HCT116 (cell line): ENCODE results near the gene BMPER. TPM values are rescaled to one million over a fixed set of nuclear protein-coding genes. Genes with fewer than 3 reads are reported as not detected.

Source experiments
- ATAC-seq: fragments of 200-7000 bp; cut with Tn5 transposase; 2 replicates; pipeline ENCODE4 v1.9.1; 2020; ENCODE audit warnings: mild to moderate bottlenecking, moderate library complexity
- BruUV-seq: library from RNA; stranded (reverse); fragments of 400-500 nt; replicated peaks from 2 replicates; lab custom pipeline; 2021; lab: Mats Ljungman, UMichigan
- CTCF ChIA-PET: fragments of 300-600 bp; sonication (Branson Sonifier 250); formaldehyde crosslinking; loops from one replicate; lab custom pipeline; 2021; ENCODE audit warnings: antibody characterized with exemption; lab: Charles Lee
- POLR2A ChIA-PET: fragments of 300-600, 350-600 bp; sonication (Branson Sonifier 250); formaldehyde crosslinking; loops from one replicate; lab custom pipeline; 2021; ENCODE audit warnings: antibody characterized with exemption; lab: Charles Lee
- RAD21 ChIA-PET, 2 experiments: fragments of 300-600 bp; sonication (Branson Sonifier 250); formaldehyde crosslinking; loops; one replicate each; lab custom pipeline; 2023; ENCODE audit warnings: low total read pairs in 2 of 2; ENCODE audit not compliant: uncharacterized antibody in 2 of 2, unreplicated experiment in 2 of 2, low non-redundant PET in 1 of 2; lab: Charles Lee
- DNase-seq: peaks from one replicate; pipeline ENCODE4 v3.0.0-alpha.2; 2010; ENCODE audit warnings: low read depth, low spot score
- H2AFZ ChIP-seq: fragments of 200-600 bp; shearing (Covaris generic), sonication (generic); 2 replicates; pipeline ENCODE4 v1.6.1; 2017; ENCODE audit warnings: low read depth, mixed run types, mixed read lengths, antibody characterized with exemption, low read length; ENCODE audit not compliant: poor library complexity, severe bottlenecking
- H3K27ac ChIP-seq: 2 replicates; pipeline ENCODE4 v1.5.1; 2012; ENCODE audit warnings: low read depth, low read length
- H3K27me3 ChIP-seq: fragments of 200-600 bp; sonication (generic); 2 replicates; pipeline ENCODE4 v1.6.1; 2016; ENCODE audit warnings: mixed run types, low read length, mixed read lengths; ENCODE audit not compliant: insufficient read depth
- H3K36me3 ChIP-seq, 2 experiments: fragments of 200-500 bp in 1 of 2; fragments of 200-600 bp in 1 of 2; sonication (Bioruptor generic) in 1 of 2; sonication (generic) in 1 of 2; 2 replicates each; pipeline versions ENCODE4 v1.5.1 to v1.6.1; 2014 to 2016; ENCODE audit warnings: low read length in 2 of 2, inconsistent platforms in 1 of 2, mixed read lengths in 1 of 2, mixed run types in 1 of 2; ENCODE audit not compliant: insufficient read depth in 2 of 2, control insufficient read depth in 1 of 2
- H3K4me1 ChIP-seq, 2 experiments: fragments of 200-600 bp in 1 of 2; sonication (generic) in 1 of 2; 2 replicates each; pipeline versions ENCODE4 v1.5.1 to v1.6.1; 2012 to 2017; ENCODE audit warnings: low read length in 2 of 2, inconsistent platforms in 1 of 2, mild to moderate bottlenecking in 1 of 2, mixed read lengths in 1 of 2, mixed run types in 1 of 2, moderate library complexity in 1 of 2; ENCODE audit not compliant: insufficient read depth in 2 of 2, control insufficient read depth in 1 of 2
- H3K4me2 ChIP-seq: fragments of 200-600 bp; sonication (generic); 2 replicates; pipeline ENCODE4 v1.6.1; 2017; ENCODE audit warnings: mixed run types, low read length, mixed read lengths
- H3K4me3 ChIP-seq, 2 experiments: fragments of 200-600 bp in 1 of 2; sonication (generic) in 1 of 2; replicated peaks in 1 of 2; 2 replicates each; pipeline ENCODE4 v1.5.1; 2011 to 2016; ENCODE audit warnings: low read length in 2 of 2, control low read depth in 1 of 2, low read depth in 1 of 2, mild to moderate bottlenecking in 1 of 2, mixed read lengths in 1 of 2, mixed run types in 1 of 2
- H3K79me2 ChIP-seq: fragments of 200-600 bp; sonication (generic); 2 replicates; pipeline ENCODE4 v1.6.1; 2017; ENCODE audit warnings: mild to moderate bottlenecking, mixed run types, low read length, moderate library complexity, mixed read lengths; ENCODE audit not compliant: insufficient read depth
- H3K9ac ChIP-seq: fragments of 200-600 bp; sonication (generic); 2 replicates; pipeline ENCODE4 v1.6.1; 2016; ENCODE audit warnings: low read length, mixed read lengths
- H3K9me2 ChIP-seq: fragments of 200-600 bp; sonication (generic), shearing (Covaris generic); 2 replicates; pipeline ENCODE4 v1.6.1; 2017; ENCODE audit warnings: mixed run types, mild to moderate bottlenecking, moderate library complexity; ENCODE audit not compliant: insufficient read depth
- H3K9me3 ChIP-seq, 2 experiments: fragments of 200-500 bp in 1 of 2; fragments of 200-600 bp in 1 of 2; sonication (Bioruptor generic) in 1 of 2; sonication (generic) in 1 of 2; 2 replicates each; pipeline ENCODE4 v1.6.1; 2014 to 2017; ENCODE audit warnings: low read length in 2 of 2, mixed read lengths in 2 of 2, inconsistent platforms in 1 of 2, low read depth in 1 of 2, mild to moderate bottlenecking in 1 of 2, mixed run types in 1 of 2, moderate library complexity in 1 of 2; ENCODE audit not compliant: control insufficient read depth in 1 of 2, insufficient read depth in 1 of 2
- H4K20me1 ChIP-seq: fragments of 200-600 bp; sonication (generic), shearing (Covaris generic); 2 replicates; pipeline ENCODE4 v1.6.1; 2017; ENCODE audit warnings: mixed run types, mild to moderate bottlenecking, moderate library complexity; ENCODE audit not compliant: insufficient read depth
- CEBPB ChIP-seq: IDR thresholded peaks from 2 replicates; pipeline ENCODE4 v1.6.1; 2012; ENCODE audit warnings: low read depth
- CTCF ChIP-seq, 3 experiments: fragments of 200-600 bp in 1 of 3; sonication (generic) in 1 of 3; IDR thresholded peaks in 2 of 3; conservative IDR thresholded peaks in 1 of 3; 2 replicates each; pipeline ENCODE4 v1.5.1; 2012 to 2017; ENCODE audit warnings: low read depth in 2 of 3, low read length in 2 of 3, antibody characterized with exemption in 1 of 3, borderline replicate concordance in 1 of 3, control low read depth in 1 of 3, mild to moderate bottlenecking in 1 of 3, mixed read lengths in 1 of 3, mixed run types in 1 of 3, moderate library complexity in 1 of 3; ENCODE audit not compliant: insufficient read depth in 1 of 3
- EGR1 ChIP-seq: IDR thresholded peaks from 2 replicates; pipeline ENCODE4 v1.6.1; 2012; ENCODE audit warnings: low read depth
- EZH2 ChIP-seq: fragments of 200-600 bp; sonication (generic); IDR thresholded peaks from 2 replicates; pipeline ENCODE4 v1.6.1; 2017; ENCODE audit warnings: antibody characterized with exemption, mixed run types
- FOSL1 ChIP-seq: IDR thresholded peaks from 2 replicates; pipeline ENCODE4 v1.6.1; 2012; ENCODE audit warnings: low read depth
- POLR2AphosphoS5 ChIP-seq: IDR thresholded peaks from 2 replicates; pipeline ENCODE4 v1.6.1; 2011; ENCODE audit warnings: mild to moderate bottlenecking, low read depth, low read length, moderate library complexity
- SIN3A ChIP-seq: IDR thresholded peaks from 2 replicates; pipeline ENCODE4 v1.6.1; 2012; ENCODE audit warnings: low read depth
- SP1 ChIP-seq: IDR thresholded peaks from 2 replicates; pipeline ENCODE4 v1.6.1; 2012; ENCODE audit warnings: low read depth
- TCF7L2 ChIP-seq: IDR thresholded peaks from 2 replicates; pipeline ENCODE4 v1.7.0; 2011; ENCODE audit warnings: borderline replicate concordance, inconsistent platforms; ENCODE audit not compliant: insufficient read depth, insufficient read length; ENCODE audit errors: extremely low read depth
- YY1 ChIP-seq: IDR thresholded peaks from 2 replicates; pipeline ENCODE4 v1.6.1; 2011; ENCODE audit warnings: low read length, low read depth, moderate library complexity, mild to moderate bottlenecking; ENCODE audit not compliant: insufficient replicate concordance; ENCODE audit errors: extremely low read depth
- ZFX ChIP-seq: fragments of 450-650 bp; IDR thresholded peaks from 2 replicates; pipeline ENCODE4 v1.6.1; 2017
- ZNF274 ChIP-seq: fragments of 200-500 bp; sonication (Bioruptor generic); IDR thresholded peaks from 2 replicates; pipeline ENCODE4 v1.6.1; 2014; ENCODE audit warnings: mild to moderate bottlenecking, low read depth, low read length, inconsistent platforms
- intact Hi-C: fragments of 100-400 bp; cut with micrococcal nuclease; formaldehyde crosslinking; loops from 2 replicates; pipeline ENCODE4 v1.10.0; 2022
- total RNA-seq: library from RNA; stranded (reverse); gene quantifications from one replicate; pipeline ENCODE4 v1.2.1, GENCODE V29; 2021; ENCODE audit not compliant: unreplicated experiment
- TF ChIP-seq, protein P1 (sequence below): IDR thresholded peaks from 2 replicates; pipeline ENCODE4 v1.6.1; 2011; ENCODE audit warnings: mild to moderate bottlenecking, low read length, moderate library complexity; ENCODE audit not compliant: insufficient replicate concordance; ENCODE audit errors: extremely low read depth
- TF ChIP-seq, protein P2 (sequence below): IDR thresholded peaks from 2 replicates; pipeline ENCODE4 v1.6.1; 2012

The BMPER gene
- total RNA-seq, 1 experiment from 2014 or later: not detected

GRCh38 chr7:34108165-34108564, 202.8 kb downstream of the BMPER start (continued):
- TF ChIP-seq, protein P1, sequence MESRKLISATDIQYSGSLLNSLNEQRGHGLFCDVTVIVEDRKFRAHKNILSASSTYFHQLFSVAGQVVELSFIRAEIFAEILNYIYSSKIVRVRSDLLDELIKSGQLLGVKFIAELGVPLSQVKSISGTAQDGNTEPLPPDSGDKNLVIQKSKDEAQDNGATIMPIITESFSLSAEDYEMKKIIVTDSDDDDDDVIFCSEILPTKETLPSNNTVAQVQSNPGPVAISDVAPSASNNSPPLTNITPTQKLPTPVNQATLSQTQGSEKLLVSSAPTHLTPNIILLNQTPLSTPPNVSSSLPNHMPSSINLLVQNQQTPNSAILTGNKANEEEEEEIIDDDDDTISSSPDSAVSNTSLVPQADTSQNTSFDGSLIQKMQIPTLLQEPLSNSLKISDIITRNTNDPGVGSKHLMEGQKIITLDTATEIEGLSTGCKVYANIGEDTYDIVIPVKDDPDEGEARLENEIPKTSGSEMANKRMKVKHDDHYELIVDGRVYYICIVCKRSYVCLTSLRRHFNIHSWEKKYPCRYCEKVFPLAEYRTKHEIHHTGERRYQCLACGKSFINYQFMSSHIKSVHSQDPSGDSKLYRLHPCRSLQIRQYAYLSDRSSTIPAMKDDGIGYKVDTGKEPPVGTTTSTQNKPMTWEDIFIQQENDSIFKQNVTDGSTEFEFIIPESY: no peak
- TF ChIP-seq CEBPB: no peak
- TF ChIP-seq, all 23 proteins: peak for 0

DNA sequence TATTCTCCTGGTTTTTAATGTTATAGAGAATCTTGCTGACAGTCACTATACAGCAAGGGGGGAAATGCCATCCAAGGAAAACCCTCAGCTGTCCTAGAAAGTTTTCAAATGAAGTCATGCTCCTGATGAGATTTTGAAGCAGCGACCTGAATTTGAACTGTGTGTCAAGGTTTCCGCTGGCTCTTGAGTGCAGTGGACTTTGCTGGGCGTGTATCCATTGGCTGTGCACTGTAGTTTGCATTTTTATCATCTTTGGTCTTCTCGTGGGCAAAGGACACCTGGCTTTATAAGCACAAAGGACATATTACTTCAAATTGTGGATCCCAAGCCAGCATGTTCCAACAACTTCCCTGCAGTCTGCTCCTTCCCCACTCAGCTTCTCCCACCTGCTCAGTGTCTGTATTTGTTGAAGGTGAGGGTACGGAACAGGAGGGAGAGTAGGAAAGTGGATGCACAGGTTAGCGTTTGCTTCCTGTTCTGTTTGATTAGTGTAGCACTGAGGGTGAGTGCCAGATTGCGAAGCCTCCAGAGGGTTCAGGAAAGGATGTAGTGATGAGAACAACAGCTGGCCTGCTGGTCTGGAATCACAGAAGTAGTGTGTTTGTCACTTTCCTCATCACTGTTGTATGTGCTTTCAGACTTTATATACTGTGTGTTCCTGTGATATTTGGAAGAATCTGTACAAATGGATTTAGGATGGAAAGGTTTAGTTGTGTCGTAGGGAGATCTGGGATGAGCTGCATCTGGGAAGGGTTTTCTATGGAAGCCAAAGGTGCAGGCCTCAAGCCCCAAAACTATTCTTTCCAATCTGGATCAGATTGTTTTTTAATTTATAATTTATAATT, 204.8 kb downstream of the BMPER start:
- no peak overlapping the region for H2AFZ ChIP-seq
- H3K9ac ChIP-seq: no peak overlapping the region
- TF ChIP-seq, protein P1: no peak
- no peak for TF ChIP-seq FOSL1
- TF ChIP-seq, protein P2, sequence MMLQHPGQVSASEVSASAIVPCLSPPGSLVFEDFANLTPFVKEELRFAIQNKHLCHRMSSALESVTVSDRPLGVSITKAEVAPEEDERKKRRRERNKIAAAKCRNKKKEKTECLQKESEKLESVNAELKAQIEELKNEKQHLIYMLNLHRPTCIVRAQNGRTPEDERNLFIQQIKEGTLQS: no peak
- TF ChIP-seq TCF7L2: no peak
- no peak for TF ChIP-seq EZH2
- no peak for TF ChIP-seq ZFX
- no peak for TF ChIP-seq EGR1
- no peak for TF ChIP-seq SIN3A
- TF ChIP-seq SP1: no peak
- no peak for TF ChIP-seq ZNF274
- no peak for TF ChIP-seq CTCF (IDR thresholded peaks at IDR 0.05 in 2 of 3, conservative IDR thresholded peaks at IDR 0.05 in 1 of 3; ENCODE audit: borderline replicate concordance in 1 of 3, insufficient read depth in 1 of 3, low read depth in 2 of 3, low read length in 2 of 3)
- TF ChIP-seq CEBPB: no peak
- no peak for TF ChIP-seq POLR2AphosphoS5
- TF ChIP-seq YY1: no peak
- TF ChIP-seq, all 23 proteins: peak for 0
- H4K20me1 ChIP-seq: no peaks in the 10 kb centered on the region
- no peaks in the 10 kb centered on the region for H3K9me3 ChIP-seq
- no peaks in the 10 kb centered on the region for H3K9me2 ChIP-seq
- no peak for DNase-seq
- H3K4me3 ChIP-seq: no peak overlapping the region
- intact Hi-C loops: no loop called here
- CTCF ChIA-PET: no interaction called here
- POLR2A ChIA-PET: no interaction called here
- no peak overlapping the region for H3K27ac ChIP-seq
- no peaks in the 10 kb centered on the region for H3K79me2 ChIP-seq
- BruUV-seq: no TSS peak
- no peak overlapping the region for H3K4me2 ChIP-seq
- H3K4me1 ChIP-seq: no peaks in the 10 kb centered on the region
- H3K36me3 ChIP-seq: no peaks in the 10 kb centered on the region
- H3K27me3 ChIP-seq: no peaks in the 10 kb centered on the region
- ATAC-seq: no peak
- RAD21 ChIA-PET: no interaction called here
